Measurements from ENCODE around the gene SLC22A7.
"Not testable (repeated sequence)": the region's sequence is repeated elsewhere in the genome, so short reads cannot be mapped to it uniquely, and the experiment has no call there.

SLC22A7 gene

GRCh38 chr6:43351951-43352350 is 53.9 kb downstream of the SLC22A7 start:
- not testable (repeated sequence) for DNase-seq

Measured in NCI-H187 treated with DMSO at 0.1 percent for 48 hours (cell line).